GM20431 (cell line): ENCODE data around the gene RAF1.

Experiments used
- in situ Hi-C: fragments of 300-500 bp; cut with MseI, MboI; formaldehyde crosslinking; loops from one replicate; pipeline ENCODE4 v1.15.0; 2020; ENCODE audit warnings: low sequenced_read_pairs; ENCODE audit not compliant: unreplicated experiment

RAF1 gene

DNA sequence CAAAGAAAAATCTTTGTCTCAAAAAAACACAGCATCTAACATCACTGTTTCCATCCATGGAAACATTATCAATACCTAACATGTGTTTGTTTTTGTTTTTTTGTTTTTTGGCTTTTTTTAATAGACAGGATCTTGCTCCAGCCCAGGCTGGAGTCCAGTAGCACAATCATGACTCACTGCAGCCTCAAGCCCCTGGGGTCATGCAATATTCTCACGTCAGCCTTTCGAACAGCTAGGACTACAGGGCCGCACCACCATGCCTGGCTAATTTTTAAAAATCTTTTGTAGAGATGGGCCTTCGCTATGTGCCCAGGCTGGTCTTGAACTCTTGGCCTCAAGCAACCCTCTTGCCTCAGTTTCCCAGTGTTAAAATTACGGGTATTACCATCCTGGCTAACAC is 52.8 kb downstream of the RAF1 start:
- in situ Hi-C loops: no loop called here

DNA sequence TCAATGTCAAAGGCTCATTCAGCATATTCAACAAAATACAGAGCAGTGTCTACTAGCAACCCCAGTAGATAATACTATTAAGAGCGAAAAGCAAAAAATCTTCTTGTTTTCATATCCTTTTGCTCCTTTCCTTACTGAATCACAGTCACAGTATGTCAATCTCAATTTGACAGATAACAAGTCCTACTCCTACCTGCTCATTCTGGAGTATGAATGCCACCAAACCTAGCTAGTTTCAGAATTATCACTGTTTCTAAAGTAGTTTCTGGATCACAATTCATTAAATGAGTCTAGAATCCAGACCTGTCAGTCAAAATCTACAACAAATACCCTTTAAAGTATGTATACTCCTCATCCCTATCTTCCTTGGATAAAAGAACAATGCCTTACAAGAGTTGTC is 55.5 kb downstream of the RAF1 start:
- in situ Hi-C loops: no loop called here

DNA sequence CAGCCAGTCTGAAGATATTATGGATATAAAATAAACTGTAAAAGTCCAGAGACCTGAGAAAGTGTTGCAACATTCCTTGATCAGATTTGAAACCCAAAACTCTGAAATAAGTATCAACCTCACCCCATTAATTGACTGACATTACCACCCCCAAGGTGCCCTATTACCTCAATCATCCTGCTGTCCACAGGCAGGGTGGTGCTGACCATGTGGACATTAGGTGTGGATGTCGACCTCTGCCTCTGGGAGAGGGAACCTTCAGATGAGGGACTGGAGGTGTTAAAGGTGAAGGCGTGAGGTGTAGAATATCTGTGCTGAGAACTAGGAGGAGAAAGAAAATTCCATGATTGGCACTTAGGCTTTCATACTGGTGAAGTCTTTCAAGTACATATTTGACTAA is 59.9 kb downstream of the RAF1 start:
- in situ Hi-C loops: no loop called here

DNA sequence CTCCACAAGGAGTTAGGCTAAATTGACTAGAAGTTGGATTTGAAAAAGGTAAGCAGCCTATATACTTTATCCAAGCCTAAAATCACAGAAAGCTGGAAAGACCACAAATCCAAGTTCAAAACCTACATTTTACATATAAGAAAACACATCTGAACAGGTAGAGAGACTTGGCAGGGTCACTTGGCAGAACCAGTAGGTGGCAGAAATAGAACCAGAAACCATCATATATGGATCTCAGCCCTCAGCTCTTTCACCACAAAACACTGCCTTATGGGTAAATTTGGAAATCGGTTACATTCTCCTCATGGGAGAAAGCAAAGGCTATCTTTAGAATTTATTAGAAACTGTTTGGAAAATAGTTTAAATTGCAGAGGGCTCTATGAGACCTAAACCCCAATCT is 62.8 kb downstream of the RAF1 start:
- in situ Hi-C loops: no loop called here

DNA sequence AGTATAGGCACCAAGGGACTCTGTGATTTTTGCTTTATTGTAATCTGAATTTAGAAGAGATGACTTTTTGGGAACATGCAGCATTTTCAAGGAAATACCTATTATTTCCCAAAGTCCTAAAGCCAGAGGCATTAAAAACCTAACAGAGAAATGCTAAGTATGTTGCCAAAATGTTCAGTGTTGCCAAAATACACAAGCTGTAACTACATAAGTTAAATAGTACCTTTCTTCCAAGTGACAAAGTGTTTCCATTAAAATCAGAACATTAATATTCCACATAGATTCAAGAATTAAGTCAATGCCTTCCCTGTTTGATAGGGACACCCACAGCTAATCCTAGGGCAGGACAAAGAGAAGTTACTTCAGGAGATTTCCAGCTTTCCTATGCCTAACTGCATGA is 65.0 kb downstream of the RAF1 start:
- in situ Hi-C loops: no loop called here

DNA sequence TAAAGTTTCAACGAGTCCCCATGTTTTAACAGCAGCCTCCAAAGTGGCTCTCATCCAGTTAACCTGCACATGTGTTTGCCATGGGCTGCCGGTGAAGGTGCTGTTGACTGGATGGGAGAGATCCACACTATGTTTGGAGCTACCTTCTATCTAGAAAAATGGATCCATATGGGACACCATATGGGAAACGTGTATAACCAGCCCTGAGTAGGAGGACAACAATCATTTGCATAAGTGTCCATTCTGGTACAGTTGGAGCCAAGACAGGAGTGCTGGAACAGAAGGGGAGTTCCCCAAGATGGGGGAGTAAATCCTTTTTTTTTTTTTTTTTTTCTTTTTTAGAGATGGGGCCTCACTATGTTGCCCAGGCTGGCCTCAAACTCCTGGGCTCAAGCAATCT is 70.4 kb downstream of the RAF1 start:
- in situ Hi-C loops: no loop called here

DNA sequence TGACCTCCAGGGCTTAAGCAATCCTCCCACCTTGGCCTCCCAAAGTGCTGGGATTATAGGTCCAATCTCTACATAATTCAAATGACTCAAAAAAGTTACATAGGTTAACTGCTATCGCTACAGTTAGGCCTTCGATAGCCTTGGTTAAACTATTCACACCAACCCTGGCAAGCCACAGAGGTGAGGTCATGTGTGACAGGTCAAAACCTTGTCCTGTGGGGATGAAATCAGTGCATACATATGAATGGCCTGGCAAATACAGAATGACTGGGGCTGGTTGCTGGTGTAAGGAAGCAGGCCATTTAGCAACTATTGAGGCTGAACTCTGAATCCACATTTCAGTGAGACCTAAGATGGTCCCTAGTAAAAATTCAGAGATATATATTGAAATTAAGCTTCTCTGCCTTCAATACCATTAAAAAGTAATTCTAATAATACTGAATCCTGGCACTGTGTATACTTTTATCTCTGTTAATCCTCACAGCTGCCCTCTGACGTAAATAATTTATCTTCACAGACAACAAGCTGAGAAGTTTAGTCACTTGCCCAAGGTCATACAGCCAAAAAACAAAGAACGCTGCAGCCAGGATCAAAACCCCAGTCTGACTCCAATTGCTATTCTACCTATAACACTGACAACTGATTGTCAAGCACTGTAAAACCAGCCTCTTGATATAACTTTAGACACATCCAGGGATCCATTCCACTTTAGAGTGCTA is 71.8 kb downstream of the RAF1 start:
- in situ Hi-C loops: no loop called here

DNA sequence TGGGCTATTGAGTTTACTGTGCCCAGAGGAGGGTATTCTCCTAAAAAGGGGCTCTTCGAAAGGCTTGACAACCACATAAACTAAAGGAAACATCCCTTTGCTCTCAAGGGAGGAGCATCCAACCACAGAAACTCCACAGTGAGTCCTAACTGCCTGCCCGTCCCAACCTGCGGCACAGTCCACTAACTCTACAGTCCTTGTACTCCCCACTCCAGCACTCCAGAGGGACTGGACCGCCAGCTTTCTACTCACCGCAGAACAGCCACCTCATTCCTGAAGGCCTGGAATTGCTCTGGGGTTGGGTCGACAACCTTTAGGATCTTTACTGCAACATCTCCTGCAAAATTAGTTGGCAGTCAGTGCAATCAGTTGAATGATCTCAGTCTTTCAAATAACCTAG is 72.5 kb downstream of the RAF1 start:
- in situ Hi-C loops: no loop called here

DNA sequence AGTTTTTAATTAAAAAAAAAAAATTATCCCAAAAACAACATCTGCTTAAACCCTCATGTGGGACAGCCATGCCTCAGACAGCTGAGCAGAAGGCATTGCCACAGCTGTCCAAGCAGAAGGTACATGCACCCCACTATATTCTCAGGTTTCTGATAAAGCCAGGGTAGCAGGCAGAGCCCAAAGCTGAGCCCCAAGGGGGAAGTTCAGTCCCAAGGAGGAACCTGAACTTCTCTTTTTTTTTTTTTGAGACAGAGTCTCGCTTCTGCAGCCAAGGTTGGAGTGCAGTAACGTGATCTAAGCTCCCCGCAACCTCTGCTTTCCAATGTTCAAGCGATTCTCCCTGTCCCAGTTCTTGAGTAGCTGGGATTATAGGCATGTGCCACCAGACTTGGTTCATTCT is 73.8 kb downstream of the RAF1 start:
- in situ Hi-C loops: no loop called here

DNA sequence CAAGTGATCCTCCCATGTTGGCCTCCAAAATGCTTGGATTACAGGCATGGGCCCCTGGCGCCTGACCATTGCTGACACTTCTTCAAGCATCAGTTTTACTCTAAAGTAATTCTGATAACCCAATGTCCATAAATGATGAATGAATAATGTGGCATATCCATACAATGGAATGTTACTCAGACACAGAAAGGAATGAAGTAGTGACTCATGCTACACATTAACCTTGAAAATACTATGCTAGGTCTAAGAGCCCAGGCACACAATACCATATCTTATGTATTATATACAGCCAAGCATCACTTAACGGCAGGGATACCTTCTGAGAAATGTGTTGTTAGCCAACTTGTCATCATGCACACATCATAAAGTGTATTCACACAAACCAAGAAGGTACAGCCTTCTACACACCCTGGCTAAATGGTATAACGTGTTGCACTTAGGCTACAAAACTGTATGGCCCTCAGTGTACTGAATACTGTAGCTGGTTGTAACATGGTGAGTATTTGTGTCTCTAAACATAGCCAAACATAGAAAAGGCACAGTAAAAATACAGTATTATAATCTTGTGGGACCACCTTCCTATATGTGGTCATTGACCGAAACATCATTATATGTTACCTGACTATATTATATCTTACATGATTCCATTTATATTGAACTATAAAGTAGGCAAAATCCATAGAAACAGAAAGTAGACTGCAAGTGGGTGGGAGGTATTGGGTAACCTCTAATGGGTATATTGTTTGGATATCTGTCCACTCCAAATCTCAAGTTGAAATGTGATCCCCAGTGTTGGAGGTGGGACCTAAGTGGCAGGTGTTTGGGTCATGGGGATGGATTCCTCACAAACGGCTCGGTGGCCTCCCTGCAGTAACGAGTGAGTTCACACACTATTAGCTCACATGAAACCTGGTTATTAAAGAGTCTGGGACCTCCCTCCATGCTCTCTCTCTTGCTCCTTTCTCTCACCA is 75.6 kb downstream of the RAF1 start:
- in situ Hi-C loops: no loop called here

DNA sequence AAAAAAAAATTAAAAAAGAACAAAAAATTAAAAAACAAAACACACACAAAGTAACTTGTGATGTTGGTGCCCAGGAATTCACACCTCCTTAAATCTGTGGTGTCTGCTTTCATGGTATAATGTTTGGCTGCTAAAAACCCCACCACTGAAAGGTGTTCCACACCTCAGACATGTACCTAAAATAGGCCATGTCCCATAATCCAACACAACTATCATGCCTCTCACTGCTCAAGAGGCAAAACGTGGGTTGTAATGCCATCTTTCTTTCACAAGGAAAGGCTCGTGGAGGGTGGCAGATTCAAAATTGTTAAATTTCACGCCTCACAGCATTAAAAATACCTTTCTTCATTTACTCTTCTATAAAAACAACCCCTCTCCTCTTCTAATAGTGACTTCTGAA is 77.5 kb downstream of the RAF1 start:
- in situ Hi-C loops: no loop called here

DNA sequence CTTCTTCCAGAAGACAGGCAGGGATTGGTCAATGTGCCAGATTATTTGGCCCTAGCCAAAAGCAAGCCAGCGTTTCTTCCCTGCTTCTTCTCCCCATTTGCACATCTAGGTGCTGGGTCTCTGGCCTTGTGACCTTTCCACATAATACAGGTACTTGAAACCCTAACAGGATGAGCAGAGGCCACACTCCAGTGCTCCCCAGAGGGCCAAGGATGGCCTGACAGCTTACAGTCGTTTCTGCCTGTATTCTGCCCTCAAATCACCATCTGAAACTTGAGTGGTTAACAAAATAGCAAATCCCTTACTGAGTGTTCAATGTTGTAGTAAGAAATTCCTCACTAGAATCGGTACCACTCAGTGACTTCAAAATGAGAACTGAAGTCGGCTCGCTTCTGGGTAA is 77.9 kb downstream of the RAF1 start:
- in situ Hi-C loops: no loop called here

DNA sequence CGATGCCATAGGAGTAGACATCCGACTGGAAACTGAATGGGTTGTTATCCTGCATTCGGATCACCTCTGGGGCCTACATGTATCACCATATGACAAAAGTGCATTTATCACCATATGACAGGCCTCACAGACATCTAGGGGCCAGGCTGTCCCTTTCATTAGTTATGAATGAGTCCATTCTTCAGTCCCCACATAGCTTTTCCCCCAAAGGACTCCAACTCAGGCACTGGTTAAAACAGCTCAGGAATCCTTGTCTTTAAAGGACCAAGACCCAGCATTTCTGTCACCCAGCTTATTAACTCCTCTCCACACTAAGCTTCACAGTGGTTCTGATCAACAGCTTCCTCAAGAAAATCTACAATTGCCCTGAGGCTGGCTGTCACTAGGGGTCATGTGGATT is 78.7 kb downstream of the RAF1 start:
- in situ Hi-C loops: no loop called here

DNA sequence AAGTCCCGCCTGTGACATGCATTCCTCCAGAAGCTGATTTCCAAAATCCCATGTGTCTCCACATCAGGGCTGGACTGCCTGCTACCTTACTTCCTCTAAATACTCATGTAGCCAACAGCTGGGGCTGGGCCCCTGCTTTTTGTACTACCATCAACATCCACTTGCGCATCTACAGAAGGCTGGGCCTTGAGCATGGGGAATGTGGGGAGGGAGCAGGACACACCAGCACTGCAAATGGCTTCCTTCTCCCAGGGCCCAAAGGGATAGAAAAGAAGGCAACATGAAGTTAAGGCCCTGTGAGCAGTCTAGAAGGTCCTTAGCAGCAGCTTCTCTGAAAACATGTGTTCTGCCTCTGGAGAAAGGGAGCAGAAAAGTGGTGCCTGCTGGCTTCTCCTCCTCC is 79.8 kb downstream of the RAF1 start:
- in situ Hi-C loops: no loop called here

DNA sequence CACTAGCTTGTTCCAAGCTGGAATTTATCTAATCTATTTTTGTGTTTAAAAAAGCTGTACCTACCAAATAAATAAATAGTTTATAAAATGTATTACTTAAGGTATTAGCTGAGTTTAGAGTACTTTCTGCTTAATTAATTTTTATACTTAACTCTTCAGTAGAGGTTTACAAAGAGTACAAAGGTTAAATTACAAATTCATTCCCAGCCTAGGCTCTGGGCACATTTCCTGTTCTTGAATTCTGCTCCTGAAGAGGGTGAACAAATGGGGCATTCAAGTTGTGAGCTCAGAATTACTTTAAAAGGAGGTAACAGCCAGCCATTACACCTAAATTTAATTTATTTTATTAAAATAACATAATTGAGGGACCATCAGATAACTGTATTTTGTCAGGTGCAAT is 80.6 kb downstream of the RAF1 start:
- in situ Hi-C loops: no loop called here

DNA sequence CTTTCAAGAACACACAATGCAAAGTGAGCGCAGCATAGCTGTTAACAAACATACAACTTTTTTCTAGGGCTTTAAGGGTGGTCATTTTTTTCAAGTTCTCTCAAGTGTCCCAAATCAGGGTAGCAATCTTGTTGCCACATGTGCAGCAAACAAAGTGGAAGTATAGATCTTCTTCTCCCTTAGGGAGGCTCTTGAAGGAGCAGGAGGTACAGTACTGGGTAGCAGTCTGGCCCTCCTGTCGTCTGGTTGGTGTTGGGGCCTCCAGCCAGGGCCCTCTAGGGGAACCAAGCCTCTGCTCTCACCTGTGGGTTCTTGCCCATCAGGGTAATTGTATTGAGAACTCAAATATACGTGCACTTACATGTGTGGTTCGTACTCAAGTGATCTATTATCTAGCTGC is 81.2 kb downstream of the RAF1 start:
- in situ Hi-C loops: no loop called here

DNA sequence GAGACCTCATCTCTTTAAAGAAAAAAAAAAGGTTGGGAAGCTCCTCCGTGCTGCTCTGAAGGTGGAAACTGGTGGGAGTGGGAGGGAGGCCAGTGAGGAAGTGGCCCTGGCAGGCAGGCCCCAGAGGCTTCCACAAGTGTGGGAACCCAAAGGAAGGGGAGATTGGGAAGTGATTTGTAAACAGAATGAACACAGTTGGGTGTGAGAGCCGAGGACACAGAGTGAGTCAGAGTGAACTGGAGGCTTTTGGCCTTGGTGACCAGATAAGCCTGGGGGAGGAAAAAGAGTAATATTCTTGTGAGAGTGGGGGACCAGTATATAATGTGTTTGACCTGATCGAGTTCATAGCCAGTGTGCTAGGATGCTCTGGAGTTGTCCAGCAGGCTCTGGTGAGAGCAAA is 84.0 kb downstream of the RAF1 start:
- in situ Hi-C loops: no loop called here

DNA sequence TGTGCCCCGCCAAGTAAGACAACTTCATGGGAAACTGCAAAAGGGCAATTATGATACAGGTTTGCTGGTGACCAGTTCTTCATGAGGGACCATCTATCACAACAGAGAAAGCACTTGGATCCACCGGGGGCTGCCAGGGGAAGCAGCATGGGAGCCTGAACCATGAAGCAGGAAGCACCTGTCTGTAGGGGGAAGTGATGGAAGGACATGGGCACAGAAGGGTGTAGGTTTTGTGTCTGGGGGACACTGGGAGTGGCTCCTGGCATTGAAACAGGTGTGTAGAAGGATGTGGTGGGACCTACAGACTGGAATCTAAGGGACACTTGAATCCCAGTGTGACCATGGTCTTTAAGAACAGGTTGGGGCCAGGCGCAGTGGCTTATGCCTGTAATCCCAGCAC is 84.5 kb downstream of the RAF1 start:
- in situ Hi-C loops: no loop called here

DNA sequence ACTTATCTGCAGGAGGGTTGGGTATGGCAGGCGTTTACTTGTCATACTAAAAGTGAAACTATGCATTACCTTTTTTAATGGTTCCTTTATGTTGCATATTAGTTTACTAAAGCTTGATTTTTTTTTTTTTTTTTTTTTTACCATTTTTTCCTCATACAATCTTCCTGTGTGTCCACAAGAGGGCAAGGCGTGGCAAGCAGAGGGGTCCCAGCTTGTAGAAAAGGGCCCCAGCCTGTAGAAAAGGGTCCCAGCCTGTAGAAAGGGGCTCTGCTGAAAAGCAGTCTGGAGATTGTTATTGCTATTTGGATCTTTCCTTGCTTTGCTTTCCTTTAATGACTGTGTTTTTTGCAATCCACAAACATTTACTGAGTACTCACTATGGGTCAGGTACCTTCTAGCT is 85.2 kb downstream of the RAF1 start:
- in situ Hi-C loops: no loop called here

DNA sequence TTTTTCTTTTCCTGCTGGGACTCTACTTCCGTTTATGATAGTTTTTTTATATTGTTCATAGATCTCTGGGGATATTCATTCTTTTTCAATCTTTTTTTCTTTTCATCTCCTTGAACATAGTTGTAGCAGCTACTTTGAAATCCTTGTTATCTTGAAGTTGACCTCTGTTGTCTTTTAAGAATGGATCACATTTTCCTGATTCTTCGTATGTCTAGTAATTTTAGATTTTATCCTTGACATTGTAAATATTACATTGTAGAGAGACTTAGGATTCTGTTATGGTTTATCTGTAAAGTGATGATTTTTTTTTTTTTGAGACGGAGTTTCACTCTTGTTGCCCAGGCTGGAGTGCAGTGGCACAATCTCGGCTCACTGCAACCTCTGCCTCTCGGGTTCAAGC is 86.5 kb downstream of the RAF1 start:
- in situ Hi-C loops: no loop called here

DNA sequence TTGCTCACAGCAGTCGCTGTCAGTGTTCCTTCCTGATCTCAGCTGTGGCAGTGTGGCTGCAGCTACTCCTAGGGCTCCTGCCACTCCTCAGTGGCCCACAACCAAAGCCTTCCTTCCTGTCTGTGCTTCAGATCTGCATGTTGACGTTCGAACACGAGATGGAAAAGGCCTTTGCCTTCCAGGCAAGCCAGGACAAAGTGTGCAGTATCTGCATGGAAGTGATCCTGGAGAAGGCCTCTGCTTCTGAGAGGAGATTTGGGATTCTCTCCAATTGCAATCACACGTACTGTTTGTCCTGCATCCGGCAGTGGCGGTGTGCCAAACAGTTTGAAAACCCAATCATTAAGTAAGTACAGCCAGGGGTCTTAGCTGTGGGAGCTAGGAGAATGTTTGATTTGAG is 89.3 kb downstream of the RAF1 start:
- in situ Hi-C loops: no loop called here

DNA sequence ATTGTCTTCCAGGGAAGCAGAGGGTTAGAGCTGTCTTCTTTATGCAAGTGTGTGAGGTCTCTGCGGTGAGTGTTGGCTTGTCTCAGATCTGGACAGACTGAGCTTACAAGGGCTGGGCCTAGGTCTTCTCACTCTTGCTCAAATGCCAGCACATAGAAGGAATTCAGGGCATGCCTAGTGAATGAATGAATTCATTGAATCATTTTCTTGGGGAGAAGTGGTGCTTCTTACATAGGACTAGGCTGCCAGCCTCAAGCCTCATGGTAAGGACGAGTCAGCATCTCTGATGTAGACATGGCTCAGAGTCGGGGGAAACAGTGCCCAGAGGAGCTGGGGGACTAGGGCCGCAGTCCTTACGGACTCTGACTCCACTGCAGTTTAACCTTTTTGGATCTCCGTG is 89.8 kb downstream of the RAF1 start:
- in situ Hi-C loops: no loop called here
